HG03457 (cell line): ENCODE data around the gene LCE1B.

ENCODE experiments used
- ATAC-seq: cut with Tn5 transposase; IDR thresholded peaks from one replicate; pipeline ENCODE4 v1.9.1; 2021; ENCODE audit warnings: moderate number of reproducible peaks; ENCODE audit not compliant: unreplicated experiment

The LCE1B gene

DNA sequence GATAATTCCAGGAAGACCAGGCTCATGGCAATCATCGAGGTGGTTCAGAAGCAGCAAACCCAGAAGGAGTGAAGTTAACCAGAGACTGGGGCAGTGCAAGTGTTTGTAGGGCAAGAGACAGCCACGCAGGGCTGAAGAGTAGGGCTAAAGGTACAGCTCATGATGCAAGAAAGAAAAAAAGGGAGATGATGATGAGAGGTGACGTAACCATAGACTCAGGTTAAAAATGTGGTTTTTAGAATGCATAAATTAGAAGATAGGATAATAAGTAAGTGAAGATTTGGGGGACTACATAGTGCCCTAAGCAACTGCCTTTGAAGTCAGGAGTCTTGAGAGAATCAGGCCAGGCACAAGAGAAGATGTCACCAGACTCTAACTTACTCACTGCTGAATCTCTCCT lies 48.4 kb downstream of the LCE1B start:
- ATAC-seq, result no peak

DNA sequence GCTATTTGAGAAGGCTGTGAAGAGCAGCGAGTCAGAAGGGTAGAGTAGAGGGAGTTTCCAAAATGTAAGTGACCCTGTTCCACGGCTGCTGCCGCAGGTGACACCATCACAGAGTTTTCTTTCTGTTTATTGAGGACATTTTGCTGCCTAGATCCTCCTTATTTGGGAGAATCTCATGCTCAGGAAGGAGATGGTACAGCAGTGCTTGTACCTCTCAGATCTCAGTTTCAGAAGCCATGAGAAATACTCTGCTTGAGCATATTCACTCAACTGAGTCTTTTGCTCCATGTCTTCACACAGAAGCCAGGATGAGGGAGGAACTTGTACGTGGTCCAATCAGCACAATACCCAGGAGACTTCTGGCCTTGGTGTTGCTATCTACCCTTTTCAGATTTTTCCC lies 49.6 kb downstream of the LCE1B start:
- no peak for ATAC-seq
